Stimulated activated naive CD8-positive, alpha-beta T cell treated with anti-CD3 and anti-CD28 coated beads, Interleukin-15, amount 100 ng/mL, for 72 hours (primary cell): ENCODE data around the gene SESN1.
"Not testable (repeated sequence)": the region's sequence is repeated elsewhere in the genome, so short reads cannot be mapped to it uniquely, and the experiment has no call there.

Experiments used
- ATAC-seq: fragments of 150-1000 bp; cut with Tn5 transposase; 2 replicates; pipeline ENCODE4 v1.10.0; 2021; ENCODE audit warnings: mild to moderate bottlenecking, moderate library complexity
- DNase-seq, 2 donors: peaks; one replicate each; pipeline ENCODE4 v3.0.0; 2021 to 2022
- H3K27ac Mint-ChIP-seq, 2 donors: one replicate each; pipeline ENCODE4 v1.8.0; 2022; ENCODE audit warnings: mild to moderate bottlenecking in 2 of 2, mixed read lengths in 2 of 2, moderate library complexity in 2 of 2
- H3K27me3 Mint-ChIP-seq: one replicate; pipeline ENCODE4 v1.8.0; 2022; ENCODE audit warnings: mixed read lengths
- H3K4me1 Mint-ChIP-seq: one replicate; pipeline ENCODE4 v1.8.0; 2022; ENCODE audit warnings: mild to moderate bottlenecking, mixed read lengths
- H3K4me3 Mint-ChIP-seq, 2 donors: one replicate each; pipeline ENCODE4 v1.8.0; 2022; ENCODE audit warnings: mild to moderate bottlenecking in 2 of 2, mixed read lengths in 2 of 2, moderate library complexity in 1 of 2
- H3K9me3 Mint-ChIP-seq, 2 donors: one replicate each; pipeline ENCODE4 v1.8.0; 2022; ENCODE audit warnings: mixed read lengths in 2 of 2

The SESN1 gene

DNA sequence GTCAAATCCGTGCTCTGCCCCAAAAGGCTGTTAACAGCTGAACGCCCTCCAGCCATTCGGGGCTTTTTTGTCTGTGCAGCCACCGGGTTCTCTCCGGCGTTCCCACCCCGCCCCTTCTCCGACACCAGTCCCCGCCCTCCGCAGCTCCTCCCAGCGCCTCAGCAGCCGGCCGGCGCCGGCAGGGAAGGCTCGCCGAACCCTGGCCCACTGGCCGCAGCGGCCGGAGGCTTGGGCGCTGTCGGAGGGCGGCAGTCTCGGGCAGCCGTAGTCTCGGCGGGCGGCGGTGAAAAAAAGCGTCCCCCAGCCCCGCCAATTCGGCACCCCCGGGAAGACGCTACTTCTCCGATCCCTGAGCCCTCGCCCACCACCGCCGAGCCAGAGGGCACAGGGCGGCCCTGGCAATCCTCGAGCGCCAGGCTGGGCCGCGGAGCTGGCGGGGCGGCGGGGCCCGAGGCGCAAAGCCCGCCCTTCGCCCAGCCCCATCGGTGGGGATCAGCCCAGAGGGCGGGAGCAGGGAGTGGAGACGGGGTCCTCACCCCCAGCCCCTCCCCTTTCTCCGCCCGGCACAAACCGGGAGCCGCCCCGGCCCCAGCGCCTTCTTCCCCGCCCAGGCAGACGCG lies at the start of gene SESN1:
Gene SESN1, minus strand, starts transcription at position 431 of the 620 bp plus-strand sequence. CDS start 773 bp downstream, outside the sequence.
- ATAC-seq = peak; percentile 89
- Mint-ChIP-seq H3K27me3 (no peaks in the 10 kb centered on the region), H3K4me1 (peaks cover 39% of the 10 kb centered on the region), H3K27ac (peak within 1 kb of the TSS; percentile 99 to 100), H3K9me3 (no peaks in the 10 kb centered on the region), H3K4me3 (peak within 1 kb of the TSS; percentile 91 to 96)
- DNase-seq = peak; percentile 96 to 97

DNA sequence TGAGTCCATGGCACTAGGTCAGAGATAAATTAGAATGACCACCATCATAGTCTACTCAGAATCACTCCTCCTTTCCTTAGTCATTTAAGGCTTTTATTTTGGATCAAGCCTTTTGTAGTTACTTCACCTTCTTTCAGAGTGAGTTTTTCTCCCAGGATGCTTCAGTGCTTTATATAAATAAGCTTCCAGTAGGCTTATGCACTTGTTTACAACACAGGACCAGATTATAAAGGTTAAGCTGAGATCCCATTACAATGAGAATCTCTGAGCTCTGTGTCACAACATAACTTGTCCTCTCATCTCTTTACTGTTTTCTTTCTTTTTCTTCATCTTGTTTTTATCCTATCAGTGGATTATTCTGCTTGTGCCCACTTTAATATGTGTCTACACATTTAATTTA lies 48.5 kb upstream of the SESN1 start:
- H3K27ac Mint-ChIP-seq = no peak overlapping the region
- no peak for DNase-seq
- H3K9me3 Mint-ChIP-seq = no peaks in the 10 kb centered on the region
- no peaks in the 10 kb centered on the region for H3K27me3 Mint-ChIP-seq
- ATAC-seq = no peak
- no peaks in the 10 kb centered on the region for H3K4me1 Mint-ChIP-seq
- no peak overlapping the region for H3K4me3 Mint-ChIP-seq

DNA sequence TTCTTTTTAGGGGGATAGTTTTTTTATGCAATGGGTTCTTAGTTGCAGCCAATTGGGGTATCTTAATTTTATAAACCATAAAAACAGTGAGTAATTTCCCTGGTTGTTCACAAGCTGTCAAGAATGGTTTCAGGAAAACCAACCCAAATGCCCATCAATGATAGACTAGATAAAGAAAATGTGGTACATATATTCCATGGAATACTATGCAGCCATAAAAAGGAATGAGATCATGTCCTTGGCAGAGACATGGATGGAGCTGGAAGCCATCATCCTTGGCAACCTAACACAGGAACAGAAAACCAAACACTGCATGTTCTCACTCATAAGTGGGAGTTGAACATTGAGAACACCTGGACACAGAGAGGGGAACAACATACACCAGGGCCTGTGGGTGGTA lies 47.4 kb upstream of the SESN1 start:
- H3K9me3 Mint-ChIP-seq, ATAC-seq, H3K4me3 Mint-ChIP-seq, H3K27ac Mint-ChIP-seq, DNase-seq, H3K27me3 Mint-ChIP-seq, H3K4me1 Mint-ChIP-seq: not testable (repeated sequence)

DNA sequence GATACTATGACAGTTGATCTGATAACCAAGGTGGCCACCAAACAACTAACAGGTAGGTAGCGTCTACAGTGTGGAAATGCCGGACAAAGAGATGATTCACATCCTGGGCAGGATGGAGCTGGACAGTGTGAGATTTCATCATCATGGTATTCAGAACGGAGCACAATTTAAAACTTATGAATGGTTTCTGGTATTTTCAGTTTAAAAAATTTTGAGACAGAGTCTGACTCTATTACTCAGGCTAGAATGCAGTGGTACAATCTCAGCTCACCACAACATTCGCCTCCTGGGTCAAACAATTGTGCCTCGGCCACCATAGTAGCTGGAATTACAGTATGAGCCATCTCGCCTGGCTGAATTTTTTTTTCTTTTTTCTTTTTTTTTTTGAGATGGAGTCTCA lies 44.5 kb upstream of the SESN1 start:
- H3K4me1 Mint-ChIP-seq = no peaks in the 10 kb centered on the region
- no peaks in the 10 kb centered on the region for H3K9me3 Mint-ChIP-seq
- no peak overlapping the region for H3K4me3 Mint-ChIP-seq
- no peaks in the 10 kb centered on the region for H3K27me3 Mint-ChIP-seq
- DNase-seq = no peak
- no peak for ATAC-seq
- no peak overlapping the region for H3K27ac Mint-ChIP-seq

DNA sequence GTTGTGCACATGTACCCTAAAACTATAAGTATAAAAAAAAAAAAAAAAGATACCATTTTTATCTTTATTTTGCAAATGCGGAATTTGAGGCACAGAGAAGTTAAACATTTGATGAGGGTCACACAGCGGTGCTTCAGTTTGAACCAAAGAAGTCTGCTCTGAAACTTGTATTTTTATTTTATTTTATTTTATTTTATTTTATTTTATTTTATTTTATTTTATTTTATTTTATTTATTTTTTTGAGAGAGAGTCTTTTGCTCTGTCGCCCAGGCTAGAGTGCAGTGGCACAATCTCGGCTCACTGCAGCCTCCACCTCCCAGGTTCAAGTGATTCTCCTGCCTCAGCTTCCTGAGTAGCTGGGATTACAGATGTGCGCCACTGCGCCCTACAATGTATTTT lies 41.9 kb upstream of the SESN1 start:
- not testable (repeated sequence) for H3K9me3 Mint-ChIP-seq, H3K27ac Mint-ChIP-seq, H3K4me3 Mint-ChIP-seq, H3K4me1 Mint-ChIP-seq, ATAC-seq, DNase-seq, H3K27me3 Mint-ChIP-seq

DNA sequence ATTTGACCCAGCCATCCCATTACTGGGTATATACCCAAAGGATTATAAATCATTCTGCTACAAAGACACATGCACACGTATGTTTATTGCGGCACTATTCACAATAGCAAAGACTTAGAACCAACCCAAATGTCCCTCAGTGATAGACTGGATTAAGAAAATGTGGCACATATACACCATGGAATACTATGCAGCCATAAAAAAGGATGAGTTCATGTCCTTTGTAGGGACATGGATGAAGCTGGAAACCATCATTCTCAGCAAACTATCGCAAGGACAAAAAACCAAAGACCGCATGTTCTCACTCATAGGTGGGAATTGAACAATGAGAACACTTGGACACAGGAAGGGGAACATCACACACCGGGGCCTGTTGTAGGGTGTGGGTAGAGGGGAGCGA lies 41.4 kb upstream of the SESN1 start:
- H3K27ac Mint-ChIP-seq = not testable (repeated sequence)

DNA sequence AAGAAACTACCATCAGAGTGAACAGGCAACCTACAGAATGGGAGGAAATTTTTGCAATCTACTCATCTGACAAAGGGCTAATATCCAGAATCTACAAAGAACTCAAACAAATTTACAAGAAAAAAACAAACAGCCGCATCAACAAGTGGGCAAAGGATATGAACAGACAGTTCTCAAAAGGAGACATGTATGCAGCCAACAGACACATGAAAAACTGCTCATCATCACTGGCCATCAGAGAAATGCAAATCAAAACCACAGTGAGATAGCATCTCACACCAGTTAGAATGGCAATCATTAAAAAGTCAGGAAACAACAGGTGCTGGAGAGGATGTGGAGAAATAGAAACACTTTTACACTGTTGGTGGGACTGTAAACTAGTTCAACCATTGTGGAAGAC lies 41.0 kb upstream of the SESN1 start:
- H3K27ac Mint-ChIP-seq, H3K4me1 Mint-ChIP-seq, H3K9me3 Mint-ChIP-seq, ATAC-seq, DNase-seq, H3K4me3 Mint-ChIP-seq, H3K27me3 Mint-ChIP-seq: not testable (repeated sequence)

More for the DNA sequence above, 41.4 kb upstream of the SESN1 start:
- H3K9me3 Mint-ChIP-seq, H3K4me3 Mint-ChIP-seq, ATAC-seq, H3K4me1 Mint-ChIP-seq, DNase-seq, H3K27me3 Mint-ChIP-seq: not testable (repeated sequence)

DNA sequence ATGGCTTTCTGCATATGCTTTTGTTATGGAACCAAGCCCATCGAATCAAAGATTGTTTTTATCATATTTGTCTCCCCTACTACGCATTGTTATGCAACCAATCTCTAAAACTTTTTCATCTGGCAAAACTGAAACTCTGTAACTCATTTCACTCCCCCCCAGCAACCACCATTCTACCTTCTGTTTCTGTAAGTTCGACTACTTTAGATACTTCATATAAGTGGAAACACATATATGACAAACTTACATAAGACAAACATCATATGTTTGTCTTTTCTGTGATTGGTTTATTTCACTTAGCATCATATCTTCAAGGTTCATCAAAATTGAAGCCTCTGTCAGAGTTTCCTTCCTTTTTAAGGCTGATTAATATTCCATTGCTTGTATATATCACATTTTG lies 35.4 kb upstream of the SESN1 start:
- no peak overlapping the region for H3K4me3 Mint-ChIP-seq
- no peaks in the 10 kb centered on the region for H3K9me3 Mint-ChIP-seq
- ATAC-seq = peak; percentile 54
- H3K27ac Mint-ChIP-seq = no peak overlapping the region
- peaks cover 6% of the 10 kb centered on the region for H3K4me1 Mint-ChIP-seq
- H3K27me3 Mint-ChIP-seq = no peaks in the 10 kb centered on the region
- no peak for DNase-seq

DNA sequence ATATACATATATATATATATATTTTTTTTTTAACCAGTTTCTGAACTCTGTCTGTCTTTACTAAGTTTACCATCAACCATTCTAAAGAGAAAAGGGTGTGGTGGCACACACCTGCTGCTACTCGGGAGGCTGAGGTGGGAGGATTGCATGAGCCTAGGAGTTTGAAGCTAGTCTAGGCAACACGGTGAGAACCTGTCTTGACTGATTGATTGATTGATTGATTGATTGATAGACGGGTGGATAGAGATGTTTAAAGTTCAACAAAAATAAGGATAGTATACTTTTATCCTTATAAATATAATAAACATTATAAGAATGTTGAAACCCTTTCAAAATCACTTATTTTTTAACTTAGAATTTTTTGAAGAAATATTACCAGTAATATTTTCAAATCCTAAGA lies 30.9 kb upstream of the SESN1 start:
- Mint-ChIP-seq H3K4me1 (peaks cover 7% of the 10 kb centered on the region), H3K4me3 (no peak overlapping the region), H3K27me3 (no peaks in the 10 kb centered on the region), H3K9me3 (no peaks in the 10 kb centered on the region), H3K27ac (no peak overlapping the region)
- DNase-seq (no peak), ATAC-seq (no peak)

DNA sequence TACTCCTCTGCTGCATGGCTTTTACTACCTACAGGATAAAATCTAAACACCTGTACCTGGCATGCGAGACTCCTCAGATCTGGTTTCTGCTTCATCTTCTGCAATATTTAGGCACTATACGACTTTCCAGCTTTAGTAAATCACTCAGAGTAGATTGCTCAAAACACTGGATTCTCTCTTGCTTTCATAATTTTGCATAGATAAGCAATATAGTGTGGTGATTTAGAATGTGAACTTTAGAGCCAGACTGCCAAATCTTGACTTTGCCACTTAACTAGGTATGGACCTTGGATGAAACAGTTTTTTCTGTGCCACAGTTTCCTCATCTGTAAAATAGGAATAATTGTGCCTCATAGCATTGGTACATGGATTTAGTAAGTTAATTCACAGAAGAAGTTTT lies 29.6 kb upstream of the SESN1 start:
- Mint-ChIP-seq H3K4me3 (no peak overlapping the region), H3K27ac (no peak overlapping the region), H3K9me3 (no peaks in the 10 kb centered on the region), H3K4me1 (peaks cover 7% of the 10 kb centered on the region), H3K27me3 (no peaks in the 10 kb centered on the region)
- no peak for ATAC-seq
- DNase-seq = no peak

DNA sequence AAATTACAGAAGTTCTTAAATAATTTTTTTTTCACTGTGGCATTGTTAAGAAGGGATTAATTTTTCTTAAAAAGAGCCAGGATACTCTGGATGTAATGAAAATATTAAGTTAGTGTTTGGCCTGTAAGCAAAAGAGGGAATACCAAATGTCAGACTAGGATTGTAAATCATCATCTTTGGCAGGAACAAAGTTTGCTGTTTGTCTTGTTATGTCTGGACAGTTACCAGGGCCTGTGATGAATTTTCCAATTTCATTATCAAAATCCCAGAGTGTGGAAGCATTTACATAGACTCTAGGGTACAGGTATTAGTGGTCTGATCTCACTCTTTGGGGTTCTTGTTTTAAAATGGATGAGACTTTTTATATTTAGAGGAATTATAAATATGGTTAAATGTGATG lies 26.8 kb upstream of the SESN1 start:
- DNase-seq (no peak), ATAC-seq (no peak)
- no peaks in the 10 kb centered on the region for H3K9me3 Mint-ChIP-seq
- H3K27ac Mint-ChIP-seq = peak overlapping the region in 1 of 2 donors; percentile 5
- H3K4me3 Mint-ChIP-seq = no peak overlapping the region
- H3K27me3 Mint-ChIP-seq = no peaks in the 10 kb centered on the region
- peaks cover 7% of the 10 kb centered on the region for H3K4me1 Mint-ChIP-seq

DNA sequence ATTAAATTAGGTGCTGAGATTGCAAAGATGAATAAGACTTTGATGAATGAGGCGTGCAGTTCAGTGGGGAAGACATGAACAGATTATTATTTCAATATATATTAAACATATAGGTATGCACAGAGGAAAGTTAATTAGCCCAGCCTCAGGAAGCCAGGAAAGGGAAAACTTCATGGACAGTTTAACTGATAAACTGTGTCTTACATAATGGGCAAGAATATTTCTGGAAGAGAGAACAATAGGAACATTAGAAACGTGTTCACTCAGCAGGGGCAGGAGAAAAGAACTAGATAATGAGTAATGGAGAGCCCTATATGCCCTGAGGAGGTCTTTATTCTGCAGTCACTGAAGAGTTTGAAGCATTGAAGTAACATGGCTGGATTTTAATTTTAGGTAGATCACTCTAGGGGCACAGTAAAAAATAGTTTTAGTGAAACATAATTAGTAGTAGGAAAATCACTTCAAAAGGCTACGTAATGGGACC lies 24.3 kb upstream of the SESN1 start:
- H3K4me1 Mint-ChIP-seq = peaks cover 7% of the 10 kb centered on the region
- peak overlapping the region in 1 of 2 donors; percentile 3 for H3K27ac Mint-ChIP-seq
- no peaks in the 10 kb centered on the region for H3K27me3 Mint-ChIP-seq
- no peaks in the 10 kb centered on the region for H3K9me3 Mint-ChIP-seq
- ATAC-seq = no peak
- DNase-seq = no peak
- H3K4me3 Mint-ChIP-seq = no peak overlapping the region

DNA sequence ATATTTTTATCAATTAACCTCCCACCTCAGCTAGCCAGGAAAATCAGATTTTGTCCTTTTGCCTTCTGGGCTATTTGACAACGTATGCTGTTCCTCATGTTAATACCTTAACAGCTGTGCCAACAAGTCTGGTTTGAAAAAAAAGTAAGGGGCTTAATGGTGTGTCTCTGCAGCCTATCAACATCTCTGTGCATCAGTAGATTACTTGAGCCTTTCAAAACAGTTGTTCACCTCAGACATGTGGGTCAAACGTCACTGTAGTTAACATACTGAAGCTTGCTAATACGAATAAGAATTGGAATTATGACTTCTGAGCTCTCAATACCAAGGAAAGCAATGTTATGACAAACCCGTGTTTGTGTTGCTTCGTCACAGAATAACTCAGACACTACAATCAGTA lies 23.7 kb upstream of the SESN1 start:
- H3K4me3 Mint-ChIP-seq = no peak overlapping the region
- H3K27ac Mint-ChIP-seq = no peak overlapping the region

DNA sequence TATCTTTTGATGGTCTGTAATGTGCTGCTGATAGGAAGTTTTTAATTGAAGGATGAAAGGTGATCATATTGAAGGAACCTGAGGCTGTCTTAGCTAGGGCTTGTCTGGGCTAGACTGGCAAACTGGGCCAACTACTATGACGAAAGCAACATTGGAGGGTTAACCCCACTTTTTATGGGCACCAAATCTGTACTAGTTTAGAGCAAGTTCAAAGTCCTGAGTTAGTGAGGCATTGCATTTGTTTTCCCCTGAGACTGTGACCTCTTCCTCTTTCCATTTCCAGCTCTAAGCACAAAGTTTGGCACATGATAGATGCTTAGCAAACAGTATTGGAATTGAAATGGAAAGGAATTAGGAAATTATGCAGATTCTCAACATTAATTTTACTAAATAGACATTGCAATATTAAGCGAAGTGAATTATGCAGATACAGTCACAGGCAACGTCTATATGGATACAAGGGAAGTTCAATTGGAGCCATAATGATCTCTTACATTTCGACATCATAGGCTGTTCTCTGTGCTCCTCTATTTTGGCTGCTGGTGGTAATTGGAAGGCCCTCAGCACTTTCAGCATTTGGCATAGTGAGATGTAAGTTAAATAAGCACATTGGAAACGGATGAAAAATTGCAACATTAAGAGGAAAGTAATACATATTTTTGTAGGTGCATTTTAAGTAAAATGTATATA lies 22.8 kb upstream of the SESN1 start:
- Mint-ChIP-seq H3K27ac (no peak overlapping the region), H3K27me3 (no peaks in the 10 kb centered on the region), H3K4me1 (peaks cover 7% of the 10 kb centered on the region), H3K9me3 (no peaks in the 10 kb centered on the region), H3K4me3 (no peak overlapping the region)
- ATAC-seq (no peak), DNase-seq (no peak)

More for the DNA sequence above, 23.7 kb upstream of the SESN1 start:
- Mint-ChIP-seq H3K9me3 (no peaks in the 10 kb centered on the region), H3K27me3 (no peaks in the 10 kb centered on the region), H3K4me1 (peaks cover 7% of the 10 kb centered on the region)
- DNase-seq = no peak
- ATAC-seq = no peak

DNA sequence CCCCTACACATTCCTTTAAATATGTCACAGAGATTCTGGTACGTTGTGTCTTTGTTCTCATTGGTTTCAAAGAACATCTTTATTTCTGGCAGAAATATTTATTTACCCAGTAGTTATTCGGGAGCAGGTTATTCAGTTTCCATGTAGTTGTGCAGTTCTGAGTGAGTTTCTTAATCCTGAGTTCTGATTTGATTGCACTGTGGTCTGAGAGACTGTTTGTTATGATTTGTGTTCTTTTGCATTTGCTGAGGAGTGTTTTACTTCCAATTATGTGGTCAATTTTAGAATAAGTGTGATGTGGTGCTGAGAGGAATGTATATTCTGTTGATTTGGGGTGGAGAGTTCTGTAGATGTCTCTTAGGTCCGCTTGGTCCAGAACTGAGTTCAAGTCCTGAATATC lies 18.0 kb upstream of the SESN1 start:
- not testable (repeated sequence) for DNase-seq, H3K9me3 Mint-ChIP-seq, H3K4me1 Mint-ChIP-seq, H3K27ac Mint-ChIP-seq, H3K27me3 Mint-ChIP-seq, ATAC-seq, H3K4me3 Mint-ChIP-seq

DNA sequence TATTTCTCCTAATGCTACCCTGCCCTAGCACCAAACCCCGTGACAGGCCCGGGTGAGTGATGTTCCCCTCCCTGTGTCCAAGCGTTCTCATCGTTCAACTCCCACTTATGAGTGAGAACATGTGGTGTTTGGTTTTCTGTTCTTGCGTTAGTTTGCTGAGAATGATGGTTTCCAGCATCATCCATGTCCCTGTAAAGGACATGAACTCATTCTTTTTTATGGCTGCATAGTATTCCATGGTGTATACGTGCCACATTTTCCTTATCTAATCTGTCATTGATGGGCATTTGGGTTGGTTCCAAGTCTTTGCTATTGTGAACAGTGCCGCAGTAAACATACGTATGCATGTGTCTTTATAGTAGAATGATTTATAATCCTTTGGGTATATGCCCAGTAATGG lies 15.0 kb upstream of the SESN1 start:
- DNase-seq, H3K27me3 Mint-ChIP-seq, ATAC-seq, H3K9me3 Mint-ChIP-seq, H3K27ac Mint-ChIP-seq, H3K4me1 Mint-ChIP-seq, H3K4me3 Mint-ChIP-seq: not testable (repeated sequence)
